ENCODE results near the gene P4HA2.

Gene P4HA2

DNA sequence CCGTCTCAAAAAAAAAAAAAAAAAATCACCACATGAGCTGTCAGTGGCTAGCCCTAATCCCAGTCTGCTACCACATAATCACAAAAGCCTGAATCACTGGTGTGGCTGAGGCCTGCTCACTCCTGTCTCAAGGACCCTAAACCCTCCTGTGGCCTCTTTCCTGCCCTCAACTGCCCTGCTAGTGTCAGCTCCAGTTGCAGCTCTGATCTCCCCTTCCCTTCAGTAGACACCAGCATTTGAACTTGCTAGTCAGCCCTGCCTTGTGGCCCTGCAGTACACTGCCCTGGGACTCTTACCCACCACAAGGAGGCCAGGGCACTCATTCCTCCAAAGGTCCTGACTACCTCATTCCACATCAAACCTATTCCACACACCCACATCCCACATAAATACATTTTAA lies 9.5 kb upstream of the P4HA2 start:
- Histone ChIP-seq H3K4me3 (ENCODE audit: low read depth, low read length) (no peak overlapping the region), H3K27me3 (ENCODE audit: control insufficient read depth, insufficient read depth, low read length) (no peaks in the 10 kb centered on the region), H3K36me3 (ENCODE audit: control insufficient read depth, insufficient read depth, low read length) (no peaks in the 10 kb centered on the region), H3K4me1 (ENCODE audit: control insufficient read depth, insufficient read depth, low read length) (no peaks in the 10 kb centered on the region), H3K9ac (ENCODE audit: low read depth, low read length) (no peak overlapping the region), H3K9me3 (ENCODE audit: control insufficient read depth, insufficient read depth, low read length) (no peaks in the 10 kb centered on the region)

GRCh38 chr5:132235340-132235739 lies 7.7 kb upstream of the P4HA2 start:
- Histone ChIP-seq H3K27me3 (ENCODE audit: control insufficient read depth, insufficient read depth, low read length) (no peaks in the 10 kb centered on the region), H3K9me3 (ENCODE audit: control insufficient read depth, insufficient read depth, low read length) (no peaks in the 10 kb centered on the region), H3K36me3 (ENCODE audit: control insufficient read depth, insufficient read depth, low read length) (no peaks in the 10 kb centered on the region), H3K4me3 (ENCODE audit: low read depth, low read length) (no peak overlapping the region), H3K4me1 (ENCODE audit: control insufficient read depth, insufficient read depth, low read length) (no peaks in the 10 kb centered on the region), H3K9ac (ENCODE audit: low read depth, low read length) (no peak overlapping the region)

DNA sequence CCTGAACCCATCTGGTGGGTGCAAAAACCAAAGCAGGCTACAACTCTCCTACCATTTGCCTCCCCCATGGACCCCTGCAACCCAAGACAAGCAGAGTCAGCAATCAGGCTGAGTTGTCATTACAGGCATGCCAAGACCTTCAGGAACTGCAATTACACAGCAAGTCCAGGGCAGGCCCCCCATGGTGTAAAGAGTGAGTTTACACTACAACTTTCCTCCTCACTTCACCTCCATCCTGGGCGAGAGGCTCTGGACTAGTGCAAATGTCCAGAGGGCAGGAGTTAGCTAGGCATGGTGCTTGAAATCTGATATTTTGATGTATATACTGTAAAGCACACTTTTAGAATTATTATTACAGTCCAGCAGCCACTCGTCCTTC lies 7.0 kb upstream of the P4HA2 start:
- H3K27me3 ChIP-seq (ENCODE audit: control insufficient read depth, insufficient read depth, low read length) = peaks cover under 1% of the 10 kb centered on the region
- no peak overlapping the region for H3K4me3 ChIP-seq (ENCODE audit: low read depth, low read length)
- no peaks in the 10 kb centered on the region for H3K4me1 ChIP-seq (ENCODE audit: control insufficient read depth, insufficient read depth, low read length)
- no peaks in the 10 kb centered on the region for H3K9me3 ChIP-seq (ENCODE audit: control insufficient read depth, insufficient read depth, low read length)
- H3K36me3 ChIP-seq (ENCODE audit: control insufficient read depth, insufficient read depth, low read length) = no peaks in the 10 kb centered on the region
- H3K9ac ChIP-seq (ENCODE audit: low read depth, low read length) = no peak overlapping the region

DNA sequence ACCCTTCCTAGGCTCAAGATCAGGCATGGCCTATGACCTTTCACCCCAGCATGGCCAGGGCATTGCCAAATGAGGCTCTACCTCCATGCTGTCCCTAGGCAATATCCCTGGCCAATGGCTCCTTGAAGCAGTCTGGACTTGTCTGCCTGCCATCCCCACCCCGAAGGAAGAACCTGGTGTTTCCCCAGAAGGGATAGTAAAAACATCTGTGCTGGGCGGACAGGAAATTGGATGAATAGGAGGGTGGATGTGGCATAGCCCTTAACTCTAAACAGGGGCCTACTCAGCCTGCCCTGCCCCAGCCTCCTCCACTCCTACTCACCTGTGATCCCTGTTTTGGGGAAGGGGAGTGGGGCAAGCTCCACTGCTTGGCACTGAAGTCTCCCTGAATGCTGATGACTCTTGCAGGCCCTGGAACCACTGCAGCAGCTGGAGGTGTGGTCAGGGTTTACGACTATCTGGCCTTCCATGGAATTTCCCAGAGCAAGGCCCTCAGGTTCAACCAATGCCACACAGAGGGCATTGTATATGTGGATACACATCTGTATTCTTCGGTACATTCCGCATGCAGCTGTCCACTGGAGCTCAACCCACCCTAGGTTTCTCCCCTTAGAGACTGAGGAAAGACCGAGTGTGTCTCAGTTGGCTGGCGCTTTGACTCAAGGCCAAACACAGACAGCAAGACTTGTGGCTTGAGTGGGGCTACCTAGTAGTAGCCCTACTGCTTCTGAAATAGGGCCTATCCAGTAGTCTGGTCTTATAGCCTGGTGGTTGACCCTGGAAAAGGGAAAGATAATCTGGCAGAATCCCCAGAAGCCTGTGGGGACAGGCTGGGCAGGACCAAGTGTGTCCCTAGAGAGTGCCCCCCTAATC lies 6.4 kb upstream of the P4HA2 start:
- Histone ChIP-seq H3K4me3 (ENCODE audit: low read depth, low read length) (no peak overlapping the region), H3K27me3 (ENCODE audit: control insufficient read depth, insufficient read depth, low read length) (peaks cover 7% of the 10 kb centered on the region), H3K36me3 (ENCODE audit: control insufficient read depth, insufficient read depth, low read length) (no peaks in the 10 kb centered on the region), H3K4me1 (ENCODE audit: control insufficient read depth, insufficient read depth, low read length) (no peaks in the 10 kb centered on the region), H3K9ac (ENCODE audit: low read depth, low read length) (no peak overlapping the region), H3K9me3 (ENCODE audit: control insufficient read depth, insufficient read depth, low read length) (no peaks in the 10 kb centered on the region)

DNA sequence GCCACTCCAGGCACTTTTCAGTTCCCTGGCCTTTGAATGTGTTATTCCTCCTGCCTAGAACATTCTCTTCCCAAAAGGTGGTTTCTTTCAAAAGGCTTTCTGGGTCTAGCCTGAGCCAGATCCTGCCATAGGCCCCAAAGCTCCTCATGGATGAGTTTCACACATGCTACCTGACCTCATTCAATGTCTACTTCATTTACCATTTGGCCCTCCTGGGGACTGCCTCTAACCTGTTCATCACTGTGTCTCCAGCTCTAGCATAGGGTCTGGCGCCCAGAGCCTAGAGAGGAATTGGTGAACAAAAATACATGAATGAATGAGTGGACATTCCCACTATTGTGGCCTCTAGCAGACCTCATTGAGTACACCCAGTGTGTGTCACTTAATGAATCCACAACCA lies 5.4 kb upstream of the P4HA2 start:
- Histone ChIP-seq H3K27me3 (ENCODE audit: control insufficient read depth, insufficient read depth, low read length) (peaks cover 13% of the 10 kb centered on the region), H3K36me3 (ENCODE audit: control insufficient read depth, insufficient read depth, low read length) (no peaks in the 10 kb centered on the region), H3K4me3 (ENCODE audit: low read depth, low read length) (no peak overlapping the region), H3K9me3 (ENCODE audit: control insufficient read depth, insufficient read depth, low read length) (no peaks in the 10 kb centered on the region), H3K4me1 (ENCODE audit: control insufficient read depth, insufficient read depth, low read length) (no peaks in the 10 kb centered on the region), H3K9ac (ENCODE audit: low read depth, low read length) (no peak overlapping the region)

DNA sequence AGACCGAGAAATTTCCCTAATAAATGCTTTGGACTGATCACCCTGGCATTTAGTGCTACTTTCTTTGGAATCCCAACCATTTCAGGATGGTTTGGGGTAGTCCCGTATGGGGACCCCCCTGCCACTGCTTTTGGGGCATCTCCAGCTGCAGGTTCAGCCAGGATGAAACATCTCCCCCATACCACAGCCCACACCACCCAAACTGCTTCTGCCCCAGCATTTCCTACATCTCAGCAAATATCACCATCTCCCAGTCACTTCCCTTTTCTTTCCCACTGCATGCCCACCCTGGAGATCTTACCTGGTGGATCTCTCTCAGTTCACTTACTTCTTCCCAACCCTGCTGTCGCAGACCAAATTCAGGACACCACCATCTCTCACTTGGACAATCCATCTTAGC lies 4.8 kb upstream of the P4HA2 start:
- no peaks in the 10 kb centered on the region for H3K9me3 ChIP-seq (ENCODE audit: control insufficient read depth, insufficient read depth, low read length)
- no peak overlapping the region for H3K9ac ChIP-seq (ENCODE audit: low read depth, low read length)
- peaks cover 13% of the 10 kb centered on the region for H3K27me3 ChIP-seq (ENCODE audit: control insufficient read depth, insufficient read depth, low read length)
- no peak overlapping the region for H3K4me3 ChIP-seq (ENCODE audit: low read depth, low read length)
- H3K4me1 ChIP-seq (ENCODE audit: control insufficient read depth, insufficient read depth, low read length) = no peaks in the 10 kb centered on the region
- H3K36me3 ChIP-seq (ENCODE audit: control insufficient read depth, insufficient read depth, low read length) = no peaks in the 10 kb centered on the region

DNA sequence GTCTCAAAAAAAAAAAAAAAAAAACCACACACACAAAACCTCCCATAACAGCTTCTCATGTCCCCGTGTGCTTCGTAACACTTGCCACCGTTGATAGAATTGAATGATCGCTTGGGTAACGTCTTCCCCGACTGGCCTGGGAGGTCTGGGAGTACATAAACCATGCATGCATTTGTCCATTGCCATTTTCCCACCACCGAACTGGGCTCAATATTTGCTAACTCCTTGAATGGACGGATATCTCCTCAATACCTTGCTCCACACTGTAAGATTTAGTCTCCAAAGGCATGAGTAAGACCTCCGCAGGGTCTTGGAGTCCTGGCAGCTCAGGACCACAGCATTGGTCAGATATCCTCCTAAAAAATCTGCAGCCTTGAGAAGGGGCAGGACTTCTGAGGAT lies 3.2 kb upstream of the P4HA2 start:
- Histone ChIP-seq H3K4me1 (ENCODE audit: control insufficient read depth, insufficient read depth, low read length) (no peaks in the 10 kb centered on the region), H3K9me3 (ENCODE audit: control insufficient read depth, insufficient read depth, low read length) (no peaks in the 10 kb centered on the region), H3K36me3 (ENCODE audit: control insufficient read depth, insufficient read depth, low read length) (no peaks in the 10 kb centered on the region), H3K4me3 (ENCODE audit: low read depth, low read length) (no peak overlapping the region), H3K9ac (ENCODE audit: low read depth, low read length) (no peak overlapping the region), H3K27me3 (ENCODE audit: control insufficient read depth, insufficient read depth, low read length) (peaks cover 25% of the 10 kb centered on the region)

DNA sequence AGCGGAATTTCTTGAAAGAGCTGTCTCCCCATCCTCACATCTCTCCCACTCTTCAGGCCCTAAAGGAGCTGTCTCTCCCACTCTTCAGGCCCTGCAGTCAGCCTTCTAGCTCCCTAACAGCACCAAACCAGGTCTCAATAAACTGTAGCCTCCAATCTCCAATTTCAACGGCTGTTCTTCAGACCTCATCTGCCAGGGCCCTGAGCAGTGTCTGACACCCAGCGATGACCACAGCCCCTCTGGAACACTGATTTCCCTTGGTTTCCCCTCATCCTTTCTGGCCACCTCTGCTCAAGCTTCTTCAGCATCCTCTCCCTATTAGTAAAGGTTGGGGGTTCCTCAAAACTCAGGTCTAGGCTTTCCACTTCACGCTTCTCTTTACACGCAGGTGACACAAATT lies 1.6 kb upstream of the P4HA2 start:
- H3K4me3 ChIP-seq (ENCODE audit: low read depth, low read length) = no peak overlapping the region
- H3K27me3 ChIP-seq (ENCODE audit: control insufficient read depth, insufficient read depth, low read length) = peaks cover 29% of the 10 kb centered on the region
- no peaks in the 10 kb centered on the region for H3K36me3 ChIP-seq (ENCODE audit: control insufficient read depth, insufficient read depth, low read length)
- no peak overlapping the region for H3K9ac ChIP-seq (ENCODE audit: low read depth, low read length)
- H3K9me3 ChIP-seq (ENCODE audit: control insufficient read depth, insufficient read depth, low read length) = no peaks in the 10 kb centered on the region
- no peaks in the 10 kb centered on the region for H3K4me1 ChIP-seq (ENCODE audit: control insufficient read depth, insufficient read depth, low read length)

DNA sequence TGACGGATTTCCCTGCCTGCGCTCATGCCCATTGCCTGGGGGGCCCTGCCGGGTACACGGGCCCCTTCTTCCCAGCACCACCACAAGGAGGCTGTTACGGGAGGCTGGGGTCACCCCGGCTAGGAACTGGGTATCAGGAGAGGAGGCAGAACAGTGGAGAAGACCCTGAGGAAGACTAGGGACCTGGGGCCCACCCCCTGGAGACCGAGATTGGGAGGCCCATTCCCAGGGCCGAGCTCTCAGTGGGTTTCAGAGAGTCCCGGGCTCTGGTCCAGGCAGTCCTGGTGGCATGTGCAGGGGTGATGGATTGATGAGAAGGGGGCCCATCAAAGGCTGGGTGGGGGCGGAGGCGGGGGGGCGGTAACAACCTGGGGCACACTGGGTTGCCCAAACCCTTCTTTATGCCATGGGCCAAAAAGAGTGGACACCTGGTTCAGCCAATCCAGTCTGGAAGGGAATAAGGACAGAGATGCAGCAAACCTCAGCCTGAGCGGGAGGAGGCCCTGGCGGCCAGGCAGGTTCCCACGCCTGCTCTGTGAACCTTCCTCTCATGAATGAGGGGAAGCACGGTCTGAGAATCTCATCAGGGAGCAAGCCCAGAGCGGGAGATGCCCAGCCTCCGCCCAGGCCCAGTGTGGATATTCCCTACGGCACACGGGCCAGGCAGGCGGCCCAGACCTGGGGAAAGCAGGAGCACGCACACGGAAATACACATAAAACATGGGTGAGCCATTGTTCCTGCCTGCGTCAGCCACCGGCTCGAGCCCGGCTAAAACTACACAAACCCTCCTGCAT lies 785 bp upstream of the P4HA2 start:
- Histone ChIP-seq H3K9ac (ENCODE audit: low read depth, low read length) (peak overlapping the region; percentile 79), H3K9me3 (ENCODE audit: control insufficient read depth, insufficient read depth, low read length) (no peaks in the 10 kb centered on the region), H3K4me1 (ENCODE audit: control insufficient read depth, insufficient read depth, low read length) (no peaks in the 10 kb centered on the region), H3K36me3 (ENCODE audit: control insufficient read depth, insufficient read depth, low read length) (no peaks in the 10 kb centered on the region), H3K4me3 (ENCODE audit: low read depth, low read length) (peak overlapping the region; percentile 65), H3K27me3 (ENCODE audit: control insufficient read depth, insufficient read depth, low read length) (peaks cover 29% of the 10 kb centered on the region)

GRCh38 chr5:132227235-132227484 lies 493 bp downstream of the P4HA2 start:
- H3K36me3 ChIP-seq (ENCODE audit: control insufficient read depth, insufficient read depth, low read length) = no peaks in the 10 kb centered on the region
- peak overlapping the region; percentile 65 for H3K4me3 ChIP-seq (ENCODE audit: low read depth, low read length)
- no peak overlapping the region for H3K9ac ChIP-seq (ENCODE audit: low read depth, low read length)
- H3K9me3 ChIP-seq (ENCODE audit: control insufficient read depth, insufficient read depth, low read length) = no peaks in the 10 kb centered on the region
- peaks cover 29% of the 10 kb centered on the region for H3K27me3 ChIP-seq (ENCODE audit: control insufficient read depth, insufficient read depth, low read length)
- H3K4me1 ChIP-seq (ENCODE audit: control insufficient read depth, insufficient read depth, low read length) = no peaks in the 10 kb centered on the region

DNA sequence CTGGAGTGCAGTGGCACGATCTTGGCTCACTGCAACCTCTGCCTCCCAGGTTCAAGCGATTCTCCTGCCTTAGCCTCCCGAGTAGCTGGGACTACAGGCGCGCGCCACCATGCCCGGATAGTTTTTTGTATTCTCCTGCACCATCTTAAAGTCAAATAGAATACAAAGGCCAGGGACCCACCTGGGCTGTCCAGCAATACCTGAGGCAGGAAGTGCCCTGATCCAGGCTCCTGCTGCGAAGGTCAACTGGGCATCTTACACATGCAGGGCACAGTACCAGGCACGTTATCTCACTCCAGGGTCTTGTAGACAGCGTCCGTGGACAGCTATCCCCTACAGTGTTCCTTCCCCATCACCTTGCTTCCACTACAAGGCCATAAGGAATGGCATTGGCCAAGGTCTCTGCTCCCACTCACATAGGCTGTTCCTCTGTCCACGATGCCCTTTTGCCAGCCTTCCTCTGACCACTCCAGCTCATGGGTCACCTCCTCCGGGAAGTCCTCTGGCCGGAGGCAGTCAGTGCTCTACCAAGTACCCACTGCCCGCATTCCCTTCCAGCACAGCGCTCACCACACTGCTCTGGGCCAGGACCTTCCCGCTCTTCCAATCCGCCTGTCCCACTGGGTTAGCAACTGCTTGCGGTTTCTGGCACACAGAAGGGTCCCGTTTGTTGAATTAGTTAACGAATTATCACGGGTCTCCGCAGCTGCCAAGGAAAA lies 978 bp downstream of the P4HA2 start:
- H3K4me1 ChIP-seq (ENCODE audit: control insufficient read depth, insufficient read depth, low read length) = no peaks in the 10 kb centered on the region
- no peaks in the 10 kb centered on the region for H3K9me3 ChIP-seq (ENCODE audit: control insufficient read depth, insufficient read depth, low read length)
- H3K36me3 ChIP-seq (ENCODE audit: control insufficient read depth, insufficient read depth, low read length) = no peaks in the 10 kb centered on the region
- H3K4me3 ChIP-seq (ENCODE audit: low read depth, low read length) = peak overlapping the region; percentile 65
- no peak overlapping the region for H3K9ac ChIP-seq (ENCODE audit: low read depth, low read length)
- peaks cover 29% of the 10 kb centered on the region for H3K27me3 ChIP-seq (ENCODE audit: control insufficient read depth, insufficient read depth, low read length)

Data from iPS-15b (cell line).